ENCODE measurements around the gene SLC24A1.

The SLC24A1 gene

DNA sequence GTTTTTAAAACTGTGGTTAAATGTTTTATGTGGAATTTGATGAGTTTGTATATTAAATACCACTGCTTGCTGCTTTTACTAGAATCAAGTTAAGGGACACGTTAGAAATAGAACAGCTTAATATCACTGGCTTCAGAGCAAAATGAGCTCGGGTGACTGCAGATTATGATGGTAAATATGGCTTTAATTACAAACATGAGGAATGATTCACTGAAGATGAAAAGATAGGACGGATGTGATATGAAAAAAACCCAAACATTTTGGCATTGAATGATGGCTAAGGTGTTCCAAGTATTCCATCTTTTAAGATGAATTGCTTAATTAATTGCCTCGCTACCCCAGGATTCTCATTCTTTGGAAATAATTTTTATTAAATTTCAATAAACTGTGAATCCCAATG is 33.7 kb downstream of the SLC24A1 start:
- H3K4me3 ChIP-seq (replicated peaks; ENCODE audit: low read depth, low read length), result no peak overlapping the region
- no peak for DNase-seq (ENCODE audit: extremely low read depth, low read depth)
- TF ChIP-seq CTCF (IDR thresholded peaks at IDR 0.05; ENCODE audit: low read depth, low read length, missing control alignments), result no peak

- TF ChIP-seq CTCF (IDR thresholded peaks at IDR 0.05; ENCODE audit: low read depth, low read length, missing control alignments), result no peak
Observed at GRCh38 chr15:65659502-65660052, 37.8 kb downstream of the SLC24A1 start.

GRCh38 chr15:65660927-65661326 is 39.2 kb downstream of the SLC24A1 start:
- no peak for TF ChIP-seq CTCF (IDR thresholded peaks at IDR 0.05; ENCODE audit: low read depth, low read length, missing control alignments)
- H3K4me3 ChIP-seq (replicated peaks; ENCODE audit: low read depth, low read length), result no peak overlapping the region
- DNase-seq (ENCODE audit: extremely low read depth, low read depth), result no peak

More at GRCh38 chr15:65659502-65660052, 37.8 kb downstream of the SLC24A1 start:
- no peak overlapping the region for H3K4me3 ChIP-seq (replicated peaks; ENCODE audit: low read depth, low read length)
- DNase-seq (ENCODE audit: extremely low read depth, low read depth), result no peak

DNA sequence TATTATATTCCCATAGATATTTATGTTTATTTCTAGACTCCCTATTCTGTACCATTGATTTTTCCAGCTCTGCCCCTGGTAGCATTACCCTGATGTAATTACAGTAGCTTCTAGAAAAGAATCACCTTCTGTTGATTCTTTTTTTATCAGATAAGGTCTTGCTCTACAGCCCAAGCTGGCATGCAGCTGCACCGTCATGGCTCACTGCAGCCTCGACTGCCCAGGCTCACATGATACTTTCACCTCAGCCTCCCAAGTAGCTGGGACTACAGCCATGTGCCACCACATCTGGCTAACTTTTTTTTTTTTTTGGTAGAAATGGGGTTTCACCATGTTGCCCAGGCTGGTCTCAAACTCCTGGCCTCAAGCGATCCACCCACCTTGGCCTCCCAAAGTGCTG is 41.8 kb downstream of the SLC24A1 start:
- no peak for TF ChIP-seq CTCF (IDR thresholded peaks at IDR 0.05; ENCODE audit: low read depth, low read length, missing control alignments)
- H3K4me3 ChIP-seq (replicated peaks; ENCODE audit: low read depth, low read length), result no peak overlapping the region
- no peak for DNase-seq (ENCODE audit: extremely low read depth, low read depth)

- no peak for TF ChIP-seq CTCF (IDR thresholded peaks at IDR 0.05; ENCODE audit: low read depth, low read length, missing control alignments)
- H3K4me3 ChIP-seq (replicated peaks; ENCODE audit: low read depth, low read length), result no peak overlapping the region
- no peak for DNase-seq (ENCODE audit: extremely low read depth, low read depth)
Observed at GRCh38 chr15:65666257-65666656, 44.5 kb downstream of the SLC24A1 start.

- no peak for DNase-seq (ENCODE audit: extremely low read depth, low read depth)
- TF ChIP-seq CTCF (IDR thresholded peaks at IDR 0.05; ENCODE audit: low read depth, low read length, missing control alignments), result no peak
- no peak overlapping the region for H3K4me3 ChIP-seq (replicated peaks; ENCODE audit: low read depth, low read length)
Observed at GRCh38 chr15:65675551-65675950, 53.8 kb downstream of the SLC24A1 start.

GRCh38 chr15:65676123-65676522 is 54.4 kb downstream of the SLC24A1 start:
- no peak for TF ChIP-seq CTCF (IDR thresholded peaks at IDR 0.05; ENCODE audit: low read depth, low read length, missing control alignments)
- no peak for DNase-seq (ENCODE audit: extremely low read depth, low read depth)
- H3K4me3 ChIP-seq (replicated peaks; ENCODE audit: low read depth, low read length), result no peak overlapping the region
